Stimulated activated CD4-positive, alpha-beta T cell treated with anti-CD3 and anti-CD28 coated beads, Interleukin-4, amount 100 ng/mL, for 1 hour (primary cell): Measurements from ENCODE around the gene ENG.
"Not testable (repeated sequence)": the region's sequence is repeated elsewhere in the genome, so short reads cannot be mapped to it uniquely, and the experiment has no call there.

Source experiments
- DNase-seq: peaks from one replicate; pipeline ENCODE4 v3.0.0-alpha.2; 2020

ENG gene

GRCh38 chr9:127854184-127854806 is at the start of gene ENG:
TSS of gene ENG (minus strand) at chr9:127854658. CDS start at chr9:127854355, 303 bp downstream.
- no peak for DNase-seq

DNA sequence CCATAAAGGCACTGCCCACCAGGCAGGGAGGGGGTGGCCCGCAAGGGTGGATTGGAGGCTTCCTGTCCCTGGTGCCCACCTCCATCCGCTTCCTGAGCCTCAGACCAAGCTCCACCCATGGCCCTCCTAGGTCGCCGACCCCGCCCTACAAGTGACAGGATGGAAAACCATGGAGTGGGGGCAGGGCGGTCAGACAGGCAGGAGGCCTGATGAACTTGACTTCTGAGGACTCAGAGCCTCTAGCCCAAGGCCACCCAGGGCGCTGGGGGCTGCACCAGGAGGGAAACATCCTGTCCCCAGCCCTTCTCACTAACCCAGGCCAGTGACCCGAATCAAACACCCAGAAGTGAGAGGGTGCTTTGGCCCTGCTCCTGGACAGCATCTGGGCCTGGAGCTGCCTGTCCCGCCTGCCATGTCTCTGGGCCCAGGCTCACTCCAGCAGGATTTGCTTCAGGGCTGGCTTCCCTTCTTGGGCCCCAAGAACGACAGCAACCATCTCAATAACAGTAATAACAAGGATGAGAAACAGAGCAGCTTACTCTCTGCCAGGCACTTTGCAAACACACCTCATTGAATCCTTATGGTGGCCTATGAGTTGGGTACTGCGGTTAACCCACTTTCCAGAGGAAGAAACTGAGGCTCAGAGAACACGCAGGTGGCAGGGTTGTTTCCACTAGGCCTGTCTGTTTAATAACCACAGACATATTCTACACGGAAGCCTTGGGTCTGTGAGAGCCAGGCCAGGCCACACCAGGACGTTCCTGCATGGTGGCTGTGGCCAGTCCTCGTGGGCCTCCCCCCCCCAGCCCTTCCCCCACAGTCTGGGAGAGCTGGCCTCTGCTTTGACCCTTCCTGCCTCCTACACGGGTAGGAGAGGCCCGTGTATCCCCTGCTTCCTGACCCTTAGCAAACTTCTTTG is 49.4 kb upstream of the ENG start:
- peak; percentile 68 for DNase-seq

GRCh38 chr9:127899128-127899943 is 44.9 kb upstream of the ENG start, which contains the start of gene ST6GALNAC6:
TSS of gene ST6GALNAC6 (minus strand) at chr9:127899603. CDS start at chr9:127897981, 1,622 bp downstream.
- DNase-seq, result peak; percentile 80

- peak; percentile 22 for DNase-seq
Measured at GRCh38 chr9:127898433-127899127, 44.1 kb upstream of the ENG start.

DNA sequence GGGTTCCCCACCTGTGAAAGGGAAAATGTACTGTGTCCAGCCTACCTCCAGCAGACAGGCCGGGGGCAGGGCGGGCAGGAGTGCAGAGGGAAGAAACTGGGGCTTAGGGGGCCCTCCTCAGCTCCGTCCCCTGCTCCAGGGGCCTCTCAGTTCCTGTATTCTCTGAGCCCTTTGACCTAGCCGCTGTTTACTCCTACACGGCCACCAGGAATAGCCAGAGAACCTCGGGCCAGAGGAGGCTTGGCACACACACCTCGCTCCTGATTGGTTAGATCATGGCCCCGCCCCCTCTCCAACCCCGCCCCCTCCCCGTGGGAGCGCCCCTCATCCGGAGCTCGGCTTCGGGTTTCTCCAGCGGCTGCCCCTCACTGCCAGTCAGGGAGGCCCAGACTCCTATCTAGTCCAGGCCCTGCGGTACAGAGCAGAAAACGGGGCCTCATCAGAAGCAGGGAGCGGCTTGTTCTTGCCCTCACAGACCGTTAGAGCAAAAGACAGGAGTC is 42.8 kb upstream of the ENG start:
- peak; percentile 42 for DNase-seq

DNA sequence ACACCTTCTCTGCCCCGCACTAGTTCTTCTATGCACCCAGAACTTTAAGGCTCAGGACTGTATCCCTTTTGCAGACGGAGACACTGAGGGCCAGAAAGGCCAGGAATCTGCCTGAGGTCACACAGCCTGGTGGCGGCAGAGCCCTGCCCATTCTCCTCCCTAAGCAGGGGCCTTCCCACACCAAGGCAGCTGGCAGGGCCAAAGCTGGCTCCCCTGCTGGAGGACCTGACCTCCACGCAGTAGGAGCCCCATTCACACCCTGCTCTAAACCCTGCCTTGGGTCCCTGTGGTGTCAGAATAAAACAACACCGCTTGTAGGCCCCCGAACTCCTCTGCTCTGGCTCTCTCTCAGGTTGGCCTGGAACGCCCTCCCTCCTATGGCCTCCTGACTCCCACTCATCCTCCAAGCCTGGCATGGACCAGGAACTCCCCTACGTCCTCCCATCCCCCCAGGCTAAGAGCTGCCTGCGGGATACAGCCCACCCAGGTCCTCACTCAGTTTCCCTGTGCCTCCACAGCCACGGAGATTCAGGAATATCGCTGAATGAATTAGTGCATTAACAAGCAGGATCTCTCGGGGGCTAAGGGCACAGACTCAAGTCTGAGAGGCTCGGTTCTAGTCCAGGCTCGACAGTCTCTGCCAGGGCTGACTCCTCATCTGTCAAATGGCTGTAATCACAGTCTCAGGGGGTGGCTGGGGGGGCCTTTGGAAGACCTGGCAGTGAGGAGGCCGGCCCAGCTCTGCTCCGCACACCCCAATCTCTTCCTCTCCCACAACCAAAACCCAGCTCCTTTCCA is 42.1 kb upstream of the ENG start:
- DNase-seq, result no peak

GRCh38 chr9:127895811-127896210 is 41.4 kb upstream of the ENG start:
- DNase-seq, result no peak

DNA sequence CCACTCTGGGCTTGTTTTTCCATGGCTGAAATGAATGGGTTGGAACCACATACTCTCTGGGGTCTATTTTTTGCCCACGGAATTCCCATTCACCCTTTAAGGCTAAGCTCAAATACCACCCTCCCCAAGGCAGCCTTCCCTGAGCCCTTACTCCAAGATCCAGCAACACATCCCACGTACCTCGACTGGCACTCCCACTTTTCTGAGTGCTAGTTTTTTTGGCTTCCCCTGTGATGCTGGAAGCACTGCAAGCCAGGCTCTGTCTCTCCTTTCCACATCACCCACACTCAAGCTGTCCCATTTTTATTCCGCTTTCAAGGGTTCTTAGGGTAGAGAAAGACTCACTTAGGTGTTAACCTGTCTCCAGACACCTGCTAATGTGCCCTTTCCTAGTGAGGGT is 38.9 kb upstream of the ENG start:
- DNase-seq, result no peak

GRCh38 chr9:127892831-127893230 is 38.4 kb upstream of the ENG start:
- DNase-seq, result no peak

DNA sequence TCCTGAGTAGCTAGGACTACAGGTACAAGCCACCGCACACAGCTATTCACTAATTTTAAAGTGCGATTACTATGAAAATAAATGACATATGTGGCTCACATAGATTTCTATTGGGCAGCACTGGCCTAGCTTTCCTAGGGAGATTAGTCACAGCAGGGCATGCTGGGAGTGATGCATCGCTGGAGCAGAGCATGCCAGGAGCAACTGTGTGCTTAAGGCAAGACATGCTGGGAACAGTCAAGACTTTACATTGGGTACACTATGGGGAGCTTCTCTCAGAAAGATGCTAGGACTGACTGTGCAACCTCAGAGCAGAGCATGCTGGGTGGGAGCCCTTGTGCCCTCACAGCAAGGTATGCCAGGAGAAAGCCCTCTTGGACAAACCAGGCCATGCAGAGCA is 35.6 kb upstream of the ENG start:
- DNase-seq, result no peak

GRCh38 chr9:127887792-127888191 is 33.3 kb upstream of the ENG start:
- DNase-seq, result no peak

GRCh38 chr9:127886401-127886972 is 32.0 kb upstream of the ENG start:
- no peak for DNase-seq

DNA sequence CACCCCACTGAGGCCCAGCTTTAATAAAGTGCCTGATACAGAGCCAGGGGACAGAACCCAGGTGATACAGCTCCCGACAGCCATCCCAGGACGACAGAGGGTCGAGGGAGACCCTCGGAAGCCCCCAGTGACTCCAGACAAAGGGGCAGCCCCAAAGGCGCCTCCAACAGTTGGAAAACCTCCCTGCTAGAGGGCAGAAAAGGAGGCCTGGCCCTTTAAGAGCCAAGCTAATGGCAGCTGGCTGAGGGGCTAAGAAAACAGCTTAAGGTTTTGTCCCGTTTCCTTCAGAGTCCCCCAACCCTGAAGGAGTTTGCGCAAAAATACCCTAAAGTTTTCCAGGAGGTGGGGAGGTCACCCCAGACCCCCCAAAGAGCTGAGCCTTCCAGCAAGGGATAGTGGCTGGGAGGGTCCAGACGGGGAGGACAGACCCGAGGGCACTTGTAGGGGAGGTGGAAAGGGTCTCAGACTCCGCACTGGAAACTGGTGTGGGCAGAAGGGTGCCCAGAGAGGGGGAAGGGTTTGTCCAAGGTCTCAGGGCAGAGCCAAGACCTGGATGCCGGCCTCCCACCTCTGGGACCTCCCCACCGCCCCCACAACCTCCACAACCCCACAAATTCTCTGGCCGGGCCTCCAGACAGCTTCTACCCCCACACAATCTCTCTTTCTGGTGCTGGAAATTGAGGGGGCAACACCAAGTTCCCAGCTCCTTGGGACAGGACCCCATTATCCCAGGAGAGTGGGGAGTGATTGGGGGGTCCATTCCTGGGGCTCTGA is 31.2 kb upstream of the ENG start:
- DNase-seq, result no peak

DNA sequence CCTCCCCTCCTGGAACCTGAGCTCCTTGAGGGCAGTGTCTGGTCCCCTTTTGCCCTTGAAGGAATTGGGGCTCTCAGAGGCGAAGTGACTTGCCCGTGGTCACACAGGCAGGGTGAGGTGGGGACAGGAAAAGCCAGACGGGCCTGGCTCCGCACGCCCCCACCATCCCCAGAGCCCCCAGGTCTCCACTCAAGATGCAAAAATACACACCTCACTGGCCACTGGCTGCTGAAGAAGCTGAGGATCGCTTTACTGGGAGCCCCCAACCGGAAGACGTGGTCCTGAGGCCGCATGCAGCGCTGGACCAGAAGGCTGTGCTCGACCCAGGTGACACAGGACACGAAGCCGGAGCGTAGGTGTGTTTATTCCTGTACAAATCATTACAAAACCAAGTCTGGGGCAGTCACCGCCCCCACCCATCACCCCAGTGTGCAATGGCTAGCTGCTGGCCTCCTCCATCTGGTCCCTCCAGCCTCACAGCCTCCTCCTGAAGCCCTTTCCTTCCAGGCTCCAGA is 30.6 kb upstream of the ENG start:
- no peak for DNase-seq

DNA sequence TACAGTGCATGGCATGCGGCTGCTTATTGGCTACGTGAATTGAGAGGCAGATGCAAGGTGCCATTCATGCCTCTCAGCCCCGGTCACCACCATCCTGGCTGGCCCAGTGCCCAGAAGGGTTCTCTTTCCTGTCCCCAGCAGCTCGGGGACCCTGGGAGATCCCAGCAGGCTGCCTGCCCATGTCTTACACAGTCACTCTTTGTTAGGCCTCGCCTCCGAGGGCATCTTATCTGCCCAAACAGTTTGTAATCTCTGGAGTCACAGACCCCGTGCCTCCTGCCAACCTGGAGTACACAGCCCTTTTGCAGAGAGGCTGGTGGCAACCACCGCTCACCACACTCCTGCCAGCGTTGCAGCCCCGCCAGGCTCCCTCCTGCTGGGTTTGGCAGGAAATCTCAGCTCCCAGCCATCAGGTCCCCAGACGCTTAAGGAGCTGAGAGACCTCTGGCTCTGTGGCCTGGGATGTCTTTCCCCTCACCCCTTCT is 30.0 kb upstream of the ENG start:
- no peak for DNase-seq

- no peak for DNase-seq
Measured at GRCh38 chr9:127883959-127884358, 29.5 kb upstream of the ENG start.

- DNase-seq, result not testable (repeated sequence)
Measured at GRCh38 chr9:127881715-127882114, 27.3 kb upstream of the ENG start.

DNA sequence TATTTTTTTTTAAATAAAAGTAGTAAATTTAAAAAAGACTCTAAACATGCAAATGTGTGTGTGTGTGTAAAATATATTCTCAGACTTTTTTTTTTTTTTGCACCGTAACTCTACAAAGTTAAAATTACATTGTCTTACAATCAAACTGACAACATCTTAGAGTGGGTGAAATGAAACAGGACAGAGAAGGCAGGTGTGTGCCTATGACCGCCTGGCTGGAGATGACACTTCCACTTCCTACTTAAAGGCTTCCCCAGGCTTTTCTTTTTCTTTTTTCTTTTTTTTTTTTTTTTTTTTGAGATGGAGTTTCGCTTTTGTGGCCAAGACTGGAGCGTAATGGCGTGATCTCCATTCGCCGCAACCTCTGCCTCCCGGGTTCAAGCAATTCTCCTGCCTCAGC is 25.7 kb upstream of the ENG start:
- DNase-seq, result no peak

- no peak for DNase-seq
Measured at GRCh38 chr9:127878652-127879390, 24.4 kb upstream of the ENG start.
